Coronary artery (tissue), 2 donors: ENCODE measurements around the gene LDAF1.
"Not testable (repeated sequence)": the region's sequence is repeated elsewhere in the genome, so short reads cannot be mapped to it uniquely, and the experiment has no call there.

Experiments used
- DNase-seq: peaks from one replicate; pipeline ENCODE4 v3.0.0-alpha.2; 2017; ENCODE audit warnings: low spot score
- H3K27ac ChIP-seq, 2 donors: fragments of 200-600 bp; sonication (generic); one replicate each; pipeline ENCODE4 v1.5.1; 2016 to 2019
- H3K4me3 ChIP-seq: fragments of 200-600 bp; sonication (generic); 2 replicates; pipeline ENCODE4 v1.5.1; 2016; ENCODE audit warnings: mild to moderate bottlenecking, moderate library complexity
- CTCF ChIP-seq: fragments of 200-600 bp; sonication (generic); IDR thresholded peaks from one replicate; pipeline ENCODE4 v1.5.1; 2019; ENCODE audit warnings: antibody characterized with exemption

LDAF1 gene

GRCh38 chr16:21128991-21129390, 29.5 kb upstream of the LDAF1 start:
- TF ChIP-seq CTCF, result no peak
- Histone ChIP-seq H3K4me3 (no peak overlapping the region), H3K27ac (no peak overlapping the region)
- DNase-seq, result no peak

GRCh38 chr16:21130811-21131210, 27.7 kb upstream of the LDAF1 start:
- H3K4me3 ChIP-seq, result no peak overlapping the region
- H3K27ac ChIP-seq, result no peak overlapping the region
- DNase-seq, result no peak
- no peak for TF ChIP-seq CTCF

- TF ChIP-seq CTCF, result no peak
- Histone ChIP-seq H3K4me3 (no peak overlapping the region), H3K27ac (no peak overlapping the region)
- no peak for DNase-seq
Observed at GRCh38 chr16:21134053-21134452, 24.4 kb upstream of the LDAF1 start.

GRCh38 chr16:21145738-21146137, 12.7 kb upstream of the LDAF1 start:
- TF ChIP-seq CTCF, result no peak
- H3K27ac ChIP-seq, result no peak overlapping the region
- DNase-seq, result no peak
- no peak overlapping the region for H3K4me3 ChIP-seq

- Histone ChIP-seq H3K4me3 (no peak within 1 kb of the TSS), H3K27ac (no peak within 1 kb of the TSS)
- no peak for TF ChIP-seq CTCF
- DNase-seq, result no peak
Observed at GRCh38 chr16:21150375-21151001, 8.0 kb upstream of the LDAF1 start, which contains the start of gene DNAH3. Gene DNAH3, minus strand, starts transcription at chr16:21150846. Its CDS starts 527 bp downstream, at chr16:21150319.

GRCh38 chr16:21152160-21153030, 6.1 kb upstream of the LDAF1 start:
- DNase-seq, H3K4me3 ChIP-seq, H3K27ac ChIP-seq: not testable (repeated sequence)

- DNase-seq, H3K4me3 ChIP-seq: not testable (repeated sequence)
Observed at GRCh38 chr16:21153124-21153729, 5.2 kb upstream of the LDAF1 start.

GRCh38 chr16:21156011-21156410, 2.5 kb upstream of the LDAF1 start:
- H3K4me3 ChIP-seq, DNase-seq, H3K27ac ChIP-seq: not testable (repeated sequence)

More at GRCh38 chr16:21153124-21153729, 5.2 kb upstream of the LDAF1 start:
- H3K27ac ChIP-seq, result not testable (repeated sequence)
